Measurements from ENCODE around the gene PLPP4. TPM values are rescaled to one million over a fixed set of nuclear protein-coding genes. Genes with fewer than 3 reads are reported as not detected.

The PLPP4 gene
- total RNA-seq, 2 donors from 2014 or later = 0.27 to 61.3 TPM

DNA sequence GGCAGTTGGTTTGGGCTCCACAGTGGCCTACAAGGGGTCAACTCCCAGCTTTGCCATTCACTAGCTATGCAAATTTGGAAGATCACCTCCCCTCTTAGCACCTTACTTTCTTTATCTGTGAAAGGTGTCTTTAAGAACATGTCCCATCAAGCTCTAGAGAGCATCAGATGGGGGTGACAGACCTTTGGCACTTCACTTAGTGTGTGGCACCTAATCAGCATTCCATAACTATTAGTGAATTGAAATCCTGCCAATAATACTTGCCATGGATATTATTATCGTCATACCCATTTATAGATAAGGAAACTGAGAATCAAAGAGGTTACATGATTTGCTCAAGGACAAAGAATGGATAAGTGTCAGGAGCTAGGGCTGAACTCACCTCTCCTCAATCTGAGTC is 51.9 kb downstream of the PLPP4 start:
- DNase-seq (ENCODE audit: low spot score) = no peak
- Histone ChIP-seq H3K9me3 (no peaks in the 10 kb centered on the region), H3K27ac (no peak overlapping the region), H3K4me3 (no peak overlapping the region), H3K4me1 (replicated peaks) (no peaks in the 10 kb centered on the region), H3K27me3 (replicated peaks; ENCODE audit: insufficient read depth) (peaks cover 4% of the 10 kb centered on the region), H3K36me3 (no peaks in the 10 kb centered on the region)
- 80% methylated on average over 1 of the region's 1 CpG for WGBS
- intact Hi-C loops (cut with DNase I) = no loop called here
- TF ChIP-seq POLR2AphosphoS5 (IDR thresholded peaks at IDR 0.05) = no peak
- TF ChIP-seq POLR2A (IDR thresholded peaks at IDR 0.05) = no peak
- TF ChIP-seq, protein P1, sequence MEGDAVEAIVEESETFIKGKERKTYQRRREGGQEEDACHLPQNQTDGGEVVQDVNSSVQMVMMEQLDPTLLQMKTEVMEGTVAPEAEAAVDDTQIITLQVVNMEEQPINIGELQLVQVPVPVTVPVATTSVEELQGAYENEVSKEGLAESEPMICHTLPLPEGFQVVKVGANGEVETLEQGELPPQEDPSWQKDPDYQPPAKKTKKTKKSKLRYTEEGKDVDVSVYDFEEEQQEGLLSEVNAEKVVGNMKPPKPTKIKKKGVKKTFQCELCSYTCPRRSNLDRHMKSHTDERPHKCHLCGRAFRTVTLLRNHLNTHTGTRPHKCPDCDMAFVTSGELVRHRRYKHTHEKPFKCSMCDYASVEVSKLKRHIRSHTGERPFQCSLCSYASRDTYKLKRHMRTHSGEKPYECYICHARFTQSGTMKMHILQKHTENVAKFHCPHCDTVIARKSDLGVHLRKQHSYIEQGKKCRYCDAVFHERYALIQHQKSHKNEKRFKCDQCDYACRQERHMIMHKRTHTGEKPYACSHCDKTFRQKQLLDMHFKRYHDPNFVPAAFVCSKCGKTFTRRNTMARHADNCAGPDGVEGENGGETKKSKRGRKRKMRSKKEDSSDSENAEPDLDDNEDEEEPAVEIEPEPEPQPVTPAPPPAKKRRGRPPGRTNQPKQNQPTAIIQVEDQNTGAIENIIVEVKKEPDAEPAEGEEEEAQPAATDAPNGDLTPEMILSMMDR (IDR thresholded peaks at IDR 0.05) = no peak

DNA sequence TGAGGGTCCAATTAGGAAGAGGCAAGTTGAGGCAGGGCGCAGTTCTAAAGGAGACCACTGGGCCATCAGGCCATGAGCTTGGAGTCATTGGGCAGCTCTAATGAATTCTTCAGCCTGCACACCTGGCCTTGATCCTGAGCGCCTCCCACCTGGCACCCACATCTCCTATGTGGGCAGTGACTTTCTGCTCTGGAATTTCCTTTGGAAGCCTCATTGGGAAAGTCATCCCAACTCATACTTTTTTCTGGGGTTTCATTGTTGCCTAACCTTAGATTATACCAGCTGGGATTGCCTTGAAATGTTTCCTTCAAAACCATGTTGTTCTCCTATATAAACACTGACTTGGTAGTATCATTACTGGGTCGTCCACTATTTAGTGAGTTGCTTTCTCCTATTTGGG is 54.1 kb downstream of the PLPP4 start:
- Histone ChIP-seq H3K9me3 (no peaks in the 10 kb centered on the region), H3K27me3 (replicated peaks; ENCODE audit: insufficient read depth) (peaks cover 3% of the 10 kb centered on the region), H3K4me1 (replicated peaks) (no peaks in the 10 kb centered on the region), H3K27ac (no peak overlapping the region), H3K36me3 (no peaks in the 10 kb centered on the region), H3K4me3 (no peak overlapping the region)
- 81% methylated on average over 3 of the region's 3 CpGs for WGBS
- intact Hi-C loops (cut with DNase I) = no loop called here
- DNase-seq (ENCODE audit: low spot score) = no peak
- TF ChIP-seq, protein P1 (IDR thresholded peaks at IDR 0.05) = no peak
- no peak for TF ChIP-seq POLR2A (IDR thresholded peaks at IDR 0.05)
- no peak for TF ChIP-seq POLR2AphosphoS5 (IDR thresholded peaks at IDR 0.05)

DNA sequence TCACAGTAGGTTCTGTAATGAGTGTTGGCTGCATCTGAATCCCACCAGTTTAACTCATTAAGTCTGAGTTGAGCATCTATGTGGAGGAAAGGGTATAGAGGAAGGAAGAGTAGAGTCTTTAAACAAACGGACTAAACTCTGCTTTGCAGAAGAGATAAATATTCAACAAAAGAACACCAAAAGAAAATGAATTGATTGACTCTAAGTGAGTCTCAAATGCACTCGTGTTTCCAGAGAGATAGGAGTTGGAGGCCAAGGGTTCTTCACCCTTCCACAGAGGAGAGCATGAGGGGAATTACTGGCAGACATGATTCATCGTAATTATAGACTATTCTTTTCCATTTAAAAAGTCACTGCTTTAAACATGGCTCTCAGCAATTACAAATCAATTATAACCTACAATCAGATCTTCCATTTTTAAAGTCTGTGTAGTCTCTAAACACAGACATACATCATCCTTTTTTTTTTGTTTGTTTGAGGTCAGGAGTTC is 56.3 kb downstream of the PLPP4 start:
- 70% methylated on average over 3 of the region's 3 CpGs for WGBS
- H3K4me3 ChIP-seq = no peak overlapping the region
- TF ChIP-seq POLR2AphosphoS5 (IDR thresholded peaks at IDR 0.05) (no peak), POLR2A (IDR thresholded peaks at IDR 0.05) (no peak)
- TF ChIP-seq, protein P1 (IDR thresholded peaks at IDR 0.05) = no peak
- H3K36me3 ChIP-seq = no peaks in the 10 kb centered on the region
- H3K27ac ChIP-seq = no peak overlapping the region
- H3K4me1 ChIP-seq (replicated peaks) = no peaks in the 10 kb centered on the region
- H3K9me3 ChIP-seq = no peaks in the 10 kb centered on the region
- intact Hi-C loops (cut with DNase I) = no loop called here
- no peak for DNase-seq (ENCODE audit: low spot score)
- H3K27me3 ChIP-seq (replicated peaks; ENCODE audit: insufficient read depth) = peaks cover 3% of the 10 kb centered on the region

DNA sequence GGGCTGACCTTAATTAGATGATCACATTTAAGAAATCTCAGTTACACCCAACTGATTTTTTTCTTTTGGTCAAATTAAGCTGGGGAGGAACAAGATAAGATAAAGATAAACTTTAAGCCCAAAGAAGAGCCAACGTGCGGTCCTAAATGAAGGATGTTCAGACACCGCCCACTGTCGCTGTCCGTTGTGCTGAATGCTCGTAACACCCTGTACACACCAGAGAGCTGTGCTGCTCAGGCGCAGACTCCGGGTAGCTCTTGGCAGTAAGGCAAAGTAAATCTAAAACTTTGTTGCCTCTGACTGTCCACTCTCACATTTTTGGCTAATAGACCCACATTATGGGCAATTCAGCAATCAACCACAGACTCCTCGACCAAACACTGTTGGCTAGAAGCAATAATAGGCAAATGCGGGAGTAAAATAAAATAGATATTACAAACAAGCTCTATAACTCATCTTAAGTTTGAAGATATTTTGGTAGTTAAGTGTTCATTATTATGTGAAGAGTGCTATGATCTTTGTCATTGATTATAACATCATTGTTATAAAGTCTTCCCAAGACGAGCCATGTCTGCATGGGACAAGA is 57.1 kb downstream of the PLPP4 start:
- Histone ChIP-seq H3K27ac (no peak overlapping the region), H3K36me3 (no peaks in the 10 kb centered on the region), H3K9me3 (no peaks in the 10 kb centered on the region), H3K4me3 (no peak overlapping the region), H3K27me3 (replicated peaks; ENCODE audit: insufficient read depth) (peaks cover 3% of the 10 kb centered on the region), H3K4me1 (replicated peaks) (no peaks in the 10 kb centered on the region)
- TF ChIP-seq POLR2A (IDR thresholded peaks at IDR 0.05) (no peak), POLR2AphosphoS5 (IDR thresholded peaks at IDR 0.05) (no peak)
- TF ChIP-seq, protein P1 (IDR thresholded peaks at IDR 0.05) = no peak
- no peak for DNase-seq (ENCODE audit: low spot score)
- WGBS = 34% methylated on average over 11 of the region's 11 CpGs
- intact Hi-C loops (cut with DNase I) = no loop called here

DNA sequence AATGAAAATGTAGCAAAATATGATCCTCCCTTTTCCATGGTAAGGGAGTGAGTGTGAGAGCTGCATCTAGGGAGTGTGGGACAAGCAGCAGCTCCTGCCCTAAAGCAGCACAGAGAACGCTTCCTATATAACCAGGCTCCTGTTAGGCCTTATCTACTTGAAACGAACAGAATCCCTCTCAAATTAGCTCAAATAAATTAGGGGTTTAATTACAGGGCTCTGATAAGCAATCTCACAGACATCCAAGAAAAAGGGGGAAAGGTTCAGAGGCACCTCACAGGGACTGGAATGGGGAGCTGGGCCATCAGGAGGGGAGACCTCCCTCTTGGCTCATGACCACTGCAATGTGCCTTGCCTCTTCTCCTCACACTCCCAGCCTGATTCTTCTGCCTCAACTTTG is 57.9 kb downstream of the PLPP4 start:
- H3K27me3 ChIP-seq (replicated peaks; ENCODE audit: insufficient read depth) = peaks cover 3% of the 10 kb centered on the region
- no peak for DNase-seq (ENCODE audit: low spot score)
- H3K4me1 ChIP-seq (replicated peaks) = no peaks in the 10 kb centered on the region
- H3K36me3 ChIP-seq = no peaks in the 10 kb centered on the region
- TF ChIP-seq POLR2AphosphoS5 (IDR thresholded peaks at IDR 0.05) (no peak), POLR2A (IDR thresholded peaks at IDR 0.05) (no peak)
- TF ChIP-seq, protein P1 (IDR thresholded peaks at IDR 0.05) = no peak
- H3K27ac ChIP-seq = no peak overlapping the region
- intact Hi-C loops (cut with DNase I) = no loop called here
- no peaks in the 10 kb centered on the region for H3K9me3 ChIP-seq
- 75% methylated on average over 2 of the region's 2 CpGs for WGBS
- H3K4me3 ChIP-seq = no peak overlapping the region

Data from prostate gland (tissue), 2 donors.